GM12878 (cell line): Measurements from ENCODE around the gene PPP1R10. TPM values are rescaled to one million over a fixed set of nuclear protein-coding genes. Genes with fewer than 3 reads are reported as not detected.

ENCODE experiments used
- ATAC-seq: fragments of 200-7000 bp; cut with Tn5 transposase; 3 replicates; pipeline ENCODE4 v1.9.1; 2020; ENCODE audit warnings: mild to moderate bottlenecking, moderate library complexity
- BruUV-seq: library from RNA; stranded (reverse); fragments of 400-500 nt; replicated peaks from 2 replicates; lab custom pipeline; 2021; lab: Mats Ljungman, UMichigan
- CTCF ChIA-PET: fragments of 300-600 bp; sonication (Branson Sonifier 250); formaldehyde crosslinking; extraction: SDS; loops from one replicate; lab custom pipeline; 2021; ENCODE audit warnings: inconsistent platforms; lab: Yijun Ruan, JAX
- POLR2A ChIA-PET: fragments of 350-600 bp; formaldehyde crosslinking; extraction: SDS; loops from one replicate; lab custom pipeline; 2021; ENCODE audit warnings: inconsistent platforms; lab: Charles Lee
- RAD21 ChIA-PET: fragments of 300-600 bp; sonication (Branson Sonifier 250); formaldehyde crosslinking; loops from one replicate; lab custom pipeline; 2023; ENCODE audit warnings: antibody characterized with exemption; ENCODE audit not compliant: unreplicated experiment; lab: Charles Lee
- SMC1A ChIA-PET: fragments of 300-600 bp; sonication (Branson Sonifier 250); formaldehyde crosslinking; loops from one replicate; lab custom pipeline; 2023; ENCODE audit not compliant: unreplicated experiment, uncharacterized antibody; lab: Charles Lee
- DNase-seq: peaks from one replicate; pipeline ENCODE4 v3.0.0-alpha.2; 2011; ENCODE audit warnings: low read depth, low spot score
- FAIRE-seq: peaks from 3 replicates; lab custom pipeline; 2011; peaks lifted over from hg19 to GRCh38; lab: Jason Lieb, UNC
- H2AFZ ChIP-seq: 2 replicates; pipeline ENCODE4 v1.6.0; 2011; ENCODE audit warnings: low read depth, low read length, control low read depth; ENCODE audit not compliant: control insufficient read depth
- H3K27ac ChIP-seq: 2 replicates; pipeline ENCODE4 v1.5.1; 2011; ENCODE audit warnings: control low read depth; ENCODE audit not compliant: control insufficient read depth, insufficient read depth
- H3K27me3 ChIP-seq, 2 experiments: replicated peaks in 1 of 2; 2 replicates each; pipeline versions ENCODE4 v1.6.0 to v1.6.1; 2011; ENCODE audit warnings: low read length in 1 of 2; ENCODE audit not compliant: control insufficient read depth in 2 of 2, insufficient read depth in 2 of 2
- H3K36me3 ChIP-seq, 2 experiments: 2 replicates each; pipeline ENCODE4 v1.5.1; 2011; ENCODE audit warnings: low read length in 1 of 2; ENCODE audit not compliant: control insufficient read depth in 2 of 2, insufficient read depth in 2 of 2
- H3K4me1 ChIP-seq: 2 replicates; pipeline ENCODE4 v1.6.1; 2011; ENCODE audit warnings: mild to moderate bottlenecking, low read length, moderate library complexity, mixed read lengths; ENCODE audit not compliant: control insufficient read depth, insufficient read depth
- H3K4me2 ChIP-seq: 2 replicates; pipeline ENCODE4 v1.6.0; 2011; ENCODE audit warnings: control low read depth; ENCODE audit not compliant: control insufficient read depth, insufficient read depth
- H3K4me3 ChIP-seq: fragments of 200-600 bp; sonication (generic); 2 replicates; pipeline ENCODE4 v1.5.1; 2016
- H3K79me2 ChIP-seq: 2 replicates; pipeline ENCODE4 v1.6.0; 2011; ENCODE audit warnings: low read length; ENCODE audit not compliant: control insufficient read depth, insufficient read depth
- H3K9ac ChIP-seq: 2 replicates; pipeline ENCODE4 v1.8.0; 2011; ENCODE audit warnings: low read length, control low read depth, mixed read lengths; ENCODE audit not compliant: control insufficient read depth, insufficient read depth
- H3K9me3 ChIP-seq: replicated peaks from 3 replicates; pipeline ENCODE4 v1.5.1; 2011; ENCODE audit warnings: mild to moderate bottlenecking, low read length; ENCODE audit not compliant: control insufficient read depth, insufficient read depth
- H4K20me1 ChIP-seq: 2 replicates; pipeline ENCODE4 v1.6.0; 2011; ENCODE audit not compliant: control insufficient read depth, insufficient read depth
- ASH2L ChIP-seq: fragments of 300-600, 200-600 bp; sonication (generic); IDR thresholded peaks from 2 replicates; pipeline ENCODE4 v1.6.1; 2017; ENCODE audit warnings: low read depth, mild to moderate bottlenecking, borderline replicate concordance
- CBX3 ChIP-seq: fragments of 200-600 bp; sonication (generic); IDR thresholded peaks from 2 replicates; pipeline ENCODE4 v1.6.1; 2016; ENCODE audit warnings: low read depth, borderline replicate concordance
- DPF2 ChIP-seq: fragments of 450-650 bp; IDR thresholded peaks from 2 replicates; pipeline ENCODE4 v1.6.1; 2017; ENCODE audit warnings: mild to moderate bottlenecking
- HDAC6 ChIP-seq: fragments of 200-600 bp; sonication (generic); IDR thresholded peaks from one replicate; pipeline ENCODE4 v1.8.0; 2017; ENCODE audit warnings: antibody characterized with exemption; ENCODE audit not compliant: unreplicated experiment
- HDGF ChIP-seq: fragments of 450-650 bp; IDR thresholded peaks from 2 replicates; pipeline ENCODE4 v1.6.1; 2016; ENCODE audit warnings: antibody characterized with exemption
- IKZF1 ChIP-seq: fragments of 450-650 bp; conservative IDR thresholded peaks from 2 replicates; pipeline ENCODE4 v1.6.1; 2017; ENCODE audit warnings: antibody characterized with exemption, mild to moderate bottlenecking
- MEF2B ChIP-seq: fragments of 450-650 bp; IDR thresholded peaks from 2 replicates; pipeline ENCODE4 v1.6.1; 2018; ENCODE audit warnings: mild to moderate bottlenecking, moderate library complexity; ENCODE audit not compliant: partially characterized antibody, poor library complexity, severe bottlenecking
- NBN ChIP-seq: fragments of 450-650 bp; IDR thresholded peaks from 2 replicates; pipeline ENCODE4 v1.6.1; 2016
- NR2C2 ChIP-seq: IDR thresholded peaks from 2 replicates; pipeline ENCODE4 v1.6.1; 2011; ENCODE audit warnings: borderline replicate concordance, low read depth; ENCODE audit not compliant: control insufficient read depth, insufficient read length
- NRF1 ChIP-seq: conservative IDR thresholded peaks from 2 replicates; pipeline ENCODE4 v1.6.1; 2011; ENCODE audit warnings: mild to moderate bottlenecking, low read depth, low read length, improper control_type of control experiment
- PAX8 ChIP-seq: fragments of 450-650 bp; IDR thresholded peaks from 2 replicates; pipeline ENCODE4 v1.6.1; 2017; ENCODE audit warnings: mild to moderate bottlenecking, moderate library complexity
- POLR2AphosphoS2 ChIP-seq: IDR thresholded peaks from 2 replicates; pipeline ENCODE4 v1.6.1; 2011; ENCODE audit warnings: low read depth, mild to moderate bottlenecking, low read length, improper control_type of control experiment, moderate library complexity
- YY1 ChIP-seq: IDR thresholded peaks from 2 replicates; pipeline ENCODE4 v1.6.1; 2011; ENCODE audit warnings: low read depth, mild to moderate bottlenecking, low read length
- WGBS: methylation state at CpG from one replicate; pipeline ENCODE4 v1.1.6; 2016; ENCODE audit warnings: low lambda C conversion rate; ENCODE audit not compliant: insufficient replicate concordance, insufficient coverage; ENCODE audit errors: missing lambda C conversion rate; 5-methylcytosine and 5-hydroxymethylcytosine counted together
- in situ Hi-C: fragments of 300-500 bp; cut with MboI; formaldehyde crosslinking; loops from 9 replicates; pipeline ENCODE4 v1.14.3; 2018; ENCODE audit warnings: mixed read lengths
- intact Hi-C: fragments of 100-400 bp; cut with micrococcal nuclease; formaldehyde crosslinking; loops from one replicate; pipeline ENCODE4 v1.14.2; 2022; ENCODE audit not compliant: unreplicated experiment
- polyA plus RNA-seq, 11 experiments: library from polyadenylated mRNA; depleted of rRNA in 4 of 11; unstranded in 6 of 11; stranded (reverse) in 5 of 11; fragments of >200 nt; fragmentation: Nextera tagmentation in 4 of 11; fragmentation: Illumina TruSeq in 1 of 11; extraction: Ambion mirVana in 4 of 11; extraction: Trizol in 1 of 11; gene quantifications; 1 replicate in 1 of 11; 2 replicates in 10 of 11; pipeline versions ENCODE4 v1.2.1 to v1.2.3, GENCODE V29; 2011 to 2016; ENCODE audit warnings: inconsistent platforms in 2 of 11, missing spikeins in 2 of 11, low read depth in 1 of 11
- total RNA-seq, 4 experiments: library from RNA; depleted of rRNA in 3 of 4; stranded (reverse); fragments of >200 nt in 3 of 4; fragmentation: Illumina TruSeq in 1 of 4; extraction: Trizol in 1 of 4; gene quantifications; 2 replicates each; pipeline versions ENCODE4 v1.2.1 to v1.2.3, GENCODE V29; 2013 to 2021
- TF ChIP-seq, protein P1 (sequence below): IDR thresholded peaks from 2 replicates; pipeline ENCODE4 v1.6.1; 2011; ENCODE audit warnings: low read depth, mild to moderate bottlenecking, low read length, moderate library complexity, borderline replicate concordance; ENCODE audit errors: extremely low read depth
- TF ChIP-seq, protein P2 (sequence below): IDR thresholded peaks from 2 replicates; pipeline ENCODE4 v1.6.1; 2012; ENCODE audit warnings: low read depth, low read length, improper control_type of control experiment
- TF ChIP-seq, protein P3 (sequence below): fragments of 450-650 bp; IDR thresholded peaks from 2 replicates; pipeline ENCODE4 v1.6.1; 2014; ENCODE audit warnings: mild to moderate bottlenecking
- TF ChIP-seq, protein P4 (sequence below): fragments of 450-650 bp; IDR thresholded peaks from 2 replicates; pipeline ENCODE4 v1.6.1; 2017; ENCODE audit warnings: antibody characterized with exemption, mild to moderate bottlenecking, moderate library complexity

PPP1R10 gene
- total and polyA plus RNA-seq, 10 of the 15 experiments (the other 5 are each of a cell fraction or from before 2014, with no cell fraction given), result 11.3 to 83.8 (median 41.2) TPM

DNA sequence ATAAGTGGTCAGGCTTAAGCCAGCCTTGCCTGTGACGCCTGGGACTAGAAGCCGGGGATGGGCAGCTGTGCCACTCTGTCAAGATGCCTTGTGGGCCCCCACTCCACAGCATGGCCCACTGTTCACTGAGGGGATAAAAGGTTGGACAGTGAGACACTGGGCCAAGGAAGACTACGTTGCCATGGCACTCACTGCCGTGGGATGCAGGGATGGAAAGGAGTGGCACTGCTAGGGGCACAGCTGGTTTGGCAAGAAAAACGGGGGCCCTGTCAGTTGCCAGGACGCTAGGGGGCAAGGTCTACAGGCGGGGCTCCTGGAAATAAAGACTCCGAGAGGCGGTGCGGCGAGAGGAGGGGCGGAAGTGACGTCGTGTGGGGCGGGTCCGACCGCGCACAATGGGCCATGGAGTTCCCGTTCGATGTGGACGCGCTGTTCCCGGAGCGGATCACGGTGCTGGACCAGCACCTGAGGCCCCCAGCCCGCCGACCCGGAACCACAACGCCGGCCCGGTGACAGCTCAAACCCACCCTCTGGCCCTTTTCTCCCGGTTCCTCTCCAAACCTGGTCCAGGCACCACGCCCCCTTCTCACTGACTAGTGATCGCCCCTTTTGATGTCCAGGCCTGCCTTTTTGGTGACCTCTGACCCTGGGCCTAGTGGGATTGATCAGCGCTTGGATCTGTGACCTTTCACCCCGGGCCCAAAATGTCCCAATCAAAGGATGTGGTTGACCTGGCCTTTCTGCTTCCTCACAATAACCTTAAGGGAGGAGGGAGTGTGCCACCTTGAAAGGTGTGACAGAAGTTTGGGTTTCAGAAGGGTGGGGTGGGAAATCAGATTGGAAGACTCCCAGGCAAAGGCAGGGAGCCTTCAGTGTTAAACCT lies 9.7 kb upstream of the PPP1R10 start, which contains the start of gene ATAT1 (continued):
- TF ChIP-seq CBX3 (no peak), NRF1 (no peak), IKZF1 (peak; percentile 44; the same call in 1 of the 2 replicates), PAX8 (no peak), MEF2B (no peak), YY1 (peak; percentile 74)
- TF ChIP-seq, protein P1, sequence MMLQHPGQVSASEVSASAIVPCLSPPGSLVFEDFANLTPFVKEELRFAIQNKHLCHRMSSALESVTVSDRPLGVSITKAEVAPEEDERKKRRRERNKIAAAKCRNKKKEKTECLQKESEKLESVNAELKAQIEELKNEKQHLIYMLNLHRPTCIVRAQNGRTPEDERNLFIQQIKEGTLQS, result no peak
- TF ChIP-seq, protein P2, sequence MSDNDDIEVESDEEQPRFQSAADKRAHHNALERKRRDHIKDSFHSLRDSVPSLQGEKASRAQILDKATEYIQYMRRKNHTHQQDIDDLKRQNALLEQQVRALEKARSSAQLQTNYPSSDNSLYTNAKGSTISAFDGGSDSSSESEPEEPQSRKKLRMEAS, result no peak

DNA sequence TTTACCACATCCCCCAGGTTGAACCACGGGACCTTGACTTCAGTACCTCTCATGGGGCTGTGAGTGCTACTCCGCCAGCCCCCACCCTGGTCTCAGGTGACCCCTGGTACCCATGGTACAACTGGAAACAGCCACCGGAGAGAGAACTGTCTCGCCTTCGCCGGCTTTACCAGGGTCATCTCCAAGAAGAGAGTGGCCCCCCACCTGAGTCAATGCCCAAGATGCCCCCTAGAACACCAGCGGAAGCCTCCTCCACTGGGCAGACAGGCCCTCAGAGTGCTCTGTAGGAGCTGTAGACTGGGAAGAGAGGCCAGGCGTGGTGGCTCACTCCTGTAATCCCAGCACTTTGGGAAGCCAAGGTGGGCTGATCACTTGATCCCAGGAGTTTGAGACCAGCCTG lies 8.5 kb upstream of the PPP1R10 start:
- Histone ChIP-seq H3K27me3 (no peaks in the 10 kb centered on the region), H4K20me1 (no peaks in the 10 kb centered on the region), H3K4me1 (no peaks in the 10 kb centered on the region), H3K9ac (no peak overlapping the region), H3K27ac (no peak overlapping the region), H3K9me3 (no peaks in the 10 kb centered on the region), H3K4me3 (no peak overlapping the region), H2AFZ (no peak overlapping the region), H3K4me2 (no peak overlapping the region), H3K36me3 (peaks cover 12 to 16% of the 10 kb centered on the region in 2 experiments), H3K79me2 (no peaks in the 10 kb centered on the region; the same call in none of the 2 replicates)
- no peak for FAIRE-seq
- WGBS, result 96% methylated on average over 8 of the region's 8 CpGs
- CTCF ChIA-PET, result interaction anchor here (1.2 to 1.7 kb wide), 2 partner anchors 22 to 105 kb away, joined by 3 to 6 read pairs; no protein-coding TSS in a partner anchor
- intact Hi-C loops (no loop called here), in situ Hi-C loops (no loop called here)
- no peak for TF ChIP-seq DPF2
- no peak for TF ChIP-seq ASH2L
- no peak for TF ChIP-seq NR2C2
- TF ChIP-seq, protein P3, sequence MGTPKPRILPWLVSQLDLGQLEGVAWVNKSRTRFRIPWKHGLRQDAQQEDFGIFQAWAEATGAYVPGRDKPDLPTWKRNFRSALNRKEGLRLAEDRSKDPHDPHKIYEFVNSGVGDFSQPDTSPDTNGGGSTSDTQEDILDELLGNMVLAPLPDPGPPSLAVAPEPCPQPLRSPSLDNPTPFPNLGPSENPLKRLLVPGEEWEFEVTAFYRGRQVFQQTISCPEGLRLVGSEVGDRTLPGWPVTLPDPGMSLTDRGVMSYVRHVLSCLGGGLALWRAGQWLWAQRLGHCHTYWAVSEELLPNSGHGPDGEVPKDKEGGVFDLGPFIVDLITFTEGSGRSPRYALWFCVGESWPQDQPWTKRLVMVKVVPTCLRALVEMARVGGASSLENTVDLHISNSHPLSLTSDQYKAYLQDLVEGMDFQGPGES, result no peak
- no peak for TF ChIP-seq HDAC6
- TF ChIP-seq HDGF, result no peak
- no peak for TF ChIP-seq POLR2AphosphoS2
- no peak for TF ChIP-seq NBN
- TF ChIP-seq, protein P4, sequence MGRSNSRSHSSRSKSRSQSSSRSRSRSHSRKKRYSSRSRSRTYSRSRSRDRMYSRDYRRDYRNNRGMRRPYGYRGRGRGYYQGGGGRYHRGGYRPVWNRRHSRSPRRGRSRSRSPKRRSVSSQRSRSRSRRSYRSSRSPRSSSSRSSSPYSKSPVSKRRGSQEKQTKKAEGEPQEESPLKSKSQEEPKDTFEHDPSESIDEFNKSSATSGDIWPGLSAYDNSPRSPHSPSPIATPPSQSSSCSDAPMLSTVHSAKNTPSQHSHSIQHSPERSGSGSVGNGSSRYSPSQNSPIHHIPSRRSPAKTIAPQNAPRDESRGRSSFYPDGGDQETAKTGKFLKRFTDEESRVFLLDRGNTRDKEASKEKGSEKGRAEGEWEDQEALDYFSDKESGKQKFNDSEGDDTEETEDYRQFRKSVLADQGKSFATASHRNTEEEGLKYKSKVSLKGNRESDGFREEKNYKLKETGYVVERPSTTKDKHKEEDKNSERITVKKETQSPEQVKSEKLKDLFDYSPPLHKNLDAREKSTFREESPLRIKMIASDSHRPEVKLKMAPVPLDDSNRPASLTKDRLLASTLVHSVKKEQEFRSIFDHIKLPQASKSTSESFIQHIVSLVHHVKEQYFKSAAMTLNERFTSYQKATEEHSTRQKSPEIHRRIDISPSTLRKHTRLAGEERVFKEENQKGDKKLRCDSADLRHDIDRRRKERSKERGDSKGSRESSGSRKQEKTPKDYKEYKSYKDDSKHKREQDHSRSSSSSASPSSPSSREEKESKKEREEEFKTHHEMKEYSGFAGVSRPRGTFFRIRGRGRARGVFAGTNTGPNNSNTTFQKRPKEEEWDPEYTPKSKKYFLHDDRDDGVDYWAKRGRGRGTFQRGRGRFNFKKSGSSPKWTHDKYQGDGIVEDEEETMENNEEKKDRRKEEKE, result no peak
- DNase-seq, result no peak
- ATAC-seq, result no peak
- SMC1A ChIA-PET, result interaction anchor here (0.7 to 1.2 kb wide), 2 partner anchors 8 to 12 kb away, joined by 3 to 4 read pairs; partner anchors contain the start of gene MRPS18B
- RAD21 ChIA-PET, result interaction anchor here (2.7 kb wide), 1 partner anchor 105 kb away, joined by 6 read pairs; no protein-coding TSS in a partner anchor
- no TSS peak for BruUV-seq
- POLR2A ChIA-PET, result interaction anchor here (0.9 to 2.0 kb wide), 4 partner anchors 7 to 97 kb away, joined by 3 to 11 read pairs (median 3); partner anchors contain the start of gene MRPS18B
